Choroid plexus epithelial cell (primary cell): Measurements from ENCODE around the gene CXCR2.
"Not testable (repeated sequence)": the region's sequence is repeated elsewhere in the genome, so short reads cannot be mapped to it uniquely, and the experiment has no call there.

Experiments used
- DNase-seq: peaks from one replicate; pipeline ENCODE4 v3.0.0-alpha.2; 2010; ENCODE audit warnings: low read depth
- H3K4me3 ChIP-seq: 2 replicates; pipeline ENCODE4 v1.5.1; 2011; ENCODE audit warnings: low read depth, mild to moderate bottlenecking, control low read depth, low read length, moderate library complexity
- TF ChIP-seq, protein P1 (sequence below): conservative IDR thresholded peaks from 2 replicates; pipeline ENCODE4 v1.5.1; 2011; ENCODE audit warnings: low read depth, mild to moderate bottlenecking, control low read depth, inconsistent platforms, low read length, moderate library complexity

Gene CXCR2

DNA sequence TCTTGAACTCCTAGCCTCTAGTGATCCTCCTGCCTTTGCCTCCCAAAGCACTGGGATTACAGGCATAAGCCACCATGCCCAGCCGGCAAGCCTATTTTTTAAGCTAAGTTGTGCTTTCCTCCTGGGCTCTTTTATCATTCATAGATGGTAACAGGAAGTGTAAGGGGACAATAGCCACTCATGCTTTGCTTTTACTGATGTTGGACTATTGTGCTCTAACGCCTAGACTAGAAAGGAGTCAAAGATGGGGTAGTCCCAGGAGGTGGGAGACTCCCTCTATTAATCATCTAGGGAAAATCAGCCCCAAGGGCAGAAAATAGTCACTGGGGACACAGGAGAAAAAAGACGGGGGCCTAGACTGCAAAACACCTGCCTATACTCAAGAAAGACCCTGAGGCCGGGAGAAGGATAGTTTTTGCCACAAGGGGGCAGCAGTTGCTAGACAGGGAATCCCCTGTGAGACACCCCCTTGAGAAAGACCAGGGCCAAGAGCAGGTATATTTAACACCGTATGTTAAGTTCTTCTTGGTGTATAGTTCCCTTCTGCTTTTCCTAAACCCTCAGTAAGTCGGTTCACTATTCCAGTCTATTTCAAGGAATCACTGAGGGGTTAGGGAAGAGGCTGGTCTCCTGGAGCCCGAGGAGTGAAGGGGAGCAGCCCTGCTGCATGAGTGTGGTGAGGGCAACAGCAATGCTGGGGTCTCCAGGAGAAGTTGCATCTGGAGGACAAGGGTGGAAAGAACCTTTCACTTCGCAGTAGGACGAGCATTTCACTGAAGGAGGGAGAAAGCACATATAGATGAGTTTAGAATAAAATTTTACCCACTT is 43.0 kb downstream of the CXCR2 start:
- no peak overlapping the region for H3K4me3 ChIP-seq
- TF ChIP-seq, protein P1, sequence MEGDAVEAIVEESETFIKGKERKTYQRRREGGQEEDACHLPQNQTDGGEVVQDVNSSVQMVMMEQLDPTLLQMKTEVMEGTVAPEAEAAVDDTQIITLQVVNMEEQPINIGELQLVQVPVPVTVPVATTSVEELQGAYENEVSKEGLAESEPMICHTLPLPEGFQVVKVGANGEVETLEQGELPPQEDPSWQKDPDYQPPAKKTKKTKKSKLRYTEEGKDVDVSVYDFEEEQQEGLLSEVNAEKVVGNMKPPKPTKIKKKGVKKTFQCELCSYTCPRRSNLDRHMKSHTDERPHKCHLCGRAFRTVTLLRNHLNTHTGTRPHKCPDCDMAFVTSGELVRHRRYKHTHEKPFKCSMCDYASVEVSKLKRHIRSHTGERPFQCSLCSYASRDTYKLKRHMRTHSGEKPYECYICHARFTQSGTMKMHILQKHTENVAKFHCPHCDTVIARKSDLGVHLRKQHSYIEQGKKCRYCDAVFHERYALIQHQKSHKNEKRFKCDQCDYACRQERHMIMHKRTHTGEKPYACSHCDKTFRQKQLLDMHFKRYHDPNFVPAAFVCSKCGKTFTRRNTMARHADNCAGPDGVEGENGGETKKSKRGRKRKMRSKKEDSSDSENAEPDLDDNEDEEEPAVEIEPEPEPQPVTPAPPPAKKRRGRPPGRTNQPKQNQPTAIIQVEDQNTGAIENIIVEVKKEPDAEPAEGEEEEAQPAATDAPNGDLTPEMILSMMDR, result peak; percentile 84
- peak; percentile 52 for DNase-seq

DNA sequence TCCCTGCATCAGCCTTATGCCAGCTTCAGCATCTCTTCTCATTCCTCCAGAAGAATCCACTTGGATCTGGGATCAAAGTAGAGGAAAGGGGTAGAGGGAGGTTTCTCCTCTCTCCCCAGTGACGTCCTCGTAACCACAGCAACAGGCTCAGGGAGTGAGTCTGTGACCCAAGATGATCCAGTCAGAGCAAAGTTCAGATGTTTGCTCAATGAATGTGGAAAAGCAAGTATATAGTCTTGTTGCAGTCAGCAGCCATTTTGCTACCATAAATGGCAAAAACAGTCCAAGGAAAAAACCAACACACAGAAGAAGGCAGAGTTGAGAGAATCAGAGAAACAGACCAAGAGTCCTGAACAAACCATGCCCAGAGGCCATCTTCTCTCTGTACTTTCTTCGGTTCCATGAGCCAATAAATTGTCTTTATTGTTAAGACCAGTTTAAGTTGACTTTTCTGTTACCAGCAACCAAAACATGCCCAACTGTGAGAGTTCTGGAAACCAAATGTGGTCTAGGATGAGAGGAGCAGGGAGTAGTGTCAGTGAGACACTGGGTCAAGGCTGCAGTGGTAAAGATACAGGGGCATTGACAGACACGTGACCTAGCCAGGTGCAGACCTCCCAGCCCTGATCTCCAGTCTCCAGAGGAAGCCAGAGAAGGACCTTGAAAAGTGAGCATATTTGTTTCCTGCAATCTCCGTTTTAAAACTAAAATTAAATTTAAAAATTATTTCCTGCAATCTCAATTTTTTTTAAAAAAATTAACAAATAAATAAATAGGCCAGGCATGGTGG is 44.1 kb downstream of the CXCR2 start:
- TF ChIP-seq, protein P1, result no peak
- no peak overlapping the region for H3K4me3 ChIP-seq
- DNase-seq, result no peak

- H3K4me3 ChIP-seq, DNase-seq: not testable (repeated sequence)
Measured at GRCh38 chr2:218171744-218172143, 45.9 kb downstream of the CXCR2 start.

DNA sequence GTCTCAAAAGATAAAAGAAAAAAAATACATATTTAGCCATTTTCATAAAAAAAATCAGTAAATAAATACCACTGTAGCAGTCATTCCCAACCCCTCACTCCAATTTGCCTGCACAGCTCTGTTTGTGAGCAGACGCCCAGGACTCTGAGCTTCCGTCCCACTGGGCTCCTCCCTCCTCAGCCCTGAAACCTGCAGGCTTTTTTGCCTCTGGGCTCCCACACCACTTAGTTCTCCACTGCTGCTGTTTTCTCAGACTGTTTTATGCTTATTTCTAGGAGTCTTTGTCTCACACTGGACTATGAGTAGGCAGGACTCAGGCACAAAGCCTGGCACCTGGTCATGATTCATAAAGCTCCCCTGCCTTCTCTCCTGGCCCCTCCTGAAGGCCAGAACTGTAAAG is 47.0 kb downstream of the CXCR2 start:
- TF ChIP-seq, protein P1, result no peak
- no peak overlapping the region for H3K4me3 ChIP-seq

DNA sequence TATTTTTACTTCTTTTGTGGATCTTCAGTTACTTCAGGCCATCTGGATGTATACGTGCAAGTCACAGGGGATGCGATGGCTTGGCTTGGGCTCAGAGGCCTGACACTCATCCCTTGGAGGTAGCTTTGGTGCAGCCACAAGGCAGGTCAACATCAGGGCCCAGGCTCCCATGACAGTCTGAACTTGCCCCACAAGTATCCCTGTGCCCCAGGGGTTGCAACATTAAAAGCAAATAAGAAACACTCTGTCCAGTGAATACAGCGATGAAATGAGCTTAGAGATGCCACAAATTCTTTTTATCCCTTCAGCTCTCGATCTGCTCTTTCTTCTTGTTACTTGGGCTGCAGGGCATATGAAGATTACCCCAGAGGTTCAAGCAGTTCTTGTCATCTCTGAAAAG is 54.0 kb downstream of the CXCR2 start:
- H3K4me3 ChIP-seq, result no peak overlapping the region
- DNase-seq, result no peak
- TF ChIP-seq, protein P1, result no peak

More for the DNA sequence above, 47.0 kb downstream of the CXCR2 start:
- no peak for DNase-seq

- H3K4me3 ChIP-seq, result no peak overlapping the region
Measured at GRCh38 chr2:218180467-218181114, 54.8 kb downstream of the CXCR2 start.

More at GRCh38 chr2:218180467-218181114, 54.8 kb downstream of the CXCR2 start:
- TF ChIP-seq, protein P1, result no peak
- DNase-seq, result no peak
